ENCODE data around the gene IFI30. TPM values are rescaled to one million over a fixed set of nuclear protein-coding genes. Genes with fewer than 3 reads are reported as not detected.

The IFI30 gene
- total RNA-seq, result 10 to 100 TPM; 24.7 to 28.1 TPM

DNA sequence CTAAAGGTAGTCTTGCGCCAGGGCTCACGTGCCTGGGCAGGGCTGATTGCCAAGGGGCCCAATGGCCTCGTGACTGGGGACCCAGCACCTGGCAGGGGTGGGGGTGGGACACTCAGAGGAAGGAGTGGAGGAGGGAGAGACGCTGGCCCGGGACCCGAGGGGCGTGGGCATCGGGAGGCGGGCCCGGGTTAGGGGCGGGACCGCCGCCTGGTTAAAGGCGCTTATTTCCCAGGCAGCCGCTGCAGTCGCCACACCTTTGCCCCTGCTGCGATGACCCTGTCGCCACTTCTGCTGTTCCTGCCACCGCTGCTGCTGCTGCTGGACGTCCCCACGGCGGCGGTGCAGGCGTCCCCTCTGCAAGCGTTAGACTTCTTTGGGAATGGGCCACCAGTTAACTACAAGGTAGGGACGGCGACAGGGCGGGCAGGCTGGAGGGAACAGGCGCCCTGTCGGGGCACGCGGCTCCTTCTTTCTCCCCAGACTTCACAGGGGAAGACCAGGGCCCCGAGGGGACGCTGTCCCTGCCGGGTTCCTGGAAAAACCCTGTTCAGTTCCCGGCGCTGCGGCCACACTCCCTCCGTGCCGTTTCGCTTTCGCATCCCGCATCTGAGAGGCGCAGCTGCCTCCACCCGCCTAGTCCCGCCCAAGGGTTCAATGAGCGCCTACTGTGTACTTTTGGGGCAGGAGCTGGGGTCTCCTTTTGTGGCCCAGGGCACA is at the start of gene IFI30:
IFI30 (plus strand) TSS at position 242 of the 717 bp plus-strand sequence; CDS start at position 271, 29 bp downstream.
- Mint-ChIP-seq H3K9me3 (no peaks in the 10 kb centered on the region), H3K27me3 (no peaks in the 10 kb centered on the region), H3K4me1 (peaks cover 15% of the 10 kb centered on the region), H3K27ac (peak within 1 kb of the TSS; percentile 75), H3K4me3 (peak within 1 kb of the TSS; percentile 83), H3K36me3 (peaks cover 18% of the 10 kb centered on the region)
- DNase-seq, result peak; percentile 70

DNA sequence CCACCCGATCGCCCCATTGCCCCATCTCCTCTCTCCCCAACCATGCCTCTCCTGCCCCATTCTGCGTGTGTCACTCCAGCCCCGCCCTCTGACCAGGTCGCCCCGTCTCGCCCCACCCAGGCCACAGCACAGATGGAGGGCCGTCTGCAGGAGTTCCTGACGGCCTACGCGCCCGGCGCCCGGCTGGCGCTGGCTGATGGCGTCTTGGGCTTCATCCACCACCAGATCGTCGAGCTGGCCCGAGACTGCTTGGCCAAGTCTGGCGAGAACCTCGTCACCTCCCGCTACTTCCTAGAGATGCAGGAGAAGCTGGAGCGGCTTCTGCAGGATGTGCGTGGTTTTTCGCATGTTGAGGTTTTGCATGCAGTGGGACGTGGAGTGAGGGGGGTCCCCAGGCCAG is 49.8 kb upstream of the IFI30 start:
- Mint-ChIP-seq H3K9me3 (no peaks in the 10 kb centered on the region), H3K4me1 (peaks cover 15% of the 10 kb centered on the region), H3K27me3 (no peaks in the 10 kb centered on the region), H3K27ac (no peak overlapping the region), H3K36me3 (peaks cover 11% of the 10 kb centered on the region), H3K4me3 (no peak overlapping the region)
- DNase-seq, result no peak

DNA sequence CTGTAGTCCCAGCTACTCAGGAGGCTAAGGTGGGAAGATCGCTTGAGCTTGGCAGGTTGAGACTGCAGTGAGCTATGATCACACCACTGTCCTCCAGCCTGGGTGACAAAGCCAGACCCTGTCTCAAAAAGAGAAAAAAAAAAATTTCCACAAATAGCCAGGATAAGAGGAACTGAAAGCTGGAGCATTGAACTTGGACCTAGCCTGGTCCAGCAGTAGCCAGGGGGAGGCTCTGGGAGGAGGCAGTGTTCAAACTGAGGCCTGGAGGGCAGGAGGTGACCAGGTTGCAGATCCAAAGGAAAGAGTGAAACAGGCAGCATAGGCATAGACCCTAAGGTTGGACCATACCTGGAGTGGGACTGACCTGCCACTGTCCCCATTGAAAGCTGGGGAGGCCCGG is 47.5 kb upstream of the IFI30 start:
- Mint-ChIP-seq H3K9me3 (no peaks in the 10 kb centered on the region), H3K27me3 (no peaks in the 10 kb centered on the region), H3K27ac (no peak overlapping the region), H3K4me3 (no peak overlapping the region), H3K36me3 (peaks cover 17% of the 10 kb centered on the region), H3K4me1 (no peaks in the 10 kb centered on the region)
- no peak for DNase-seq

DNA sequence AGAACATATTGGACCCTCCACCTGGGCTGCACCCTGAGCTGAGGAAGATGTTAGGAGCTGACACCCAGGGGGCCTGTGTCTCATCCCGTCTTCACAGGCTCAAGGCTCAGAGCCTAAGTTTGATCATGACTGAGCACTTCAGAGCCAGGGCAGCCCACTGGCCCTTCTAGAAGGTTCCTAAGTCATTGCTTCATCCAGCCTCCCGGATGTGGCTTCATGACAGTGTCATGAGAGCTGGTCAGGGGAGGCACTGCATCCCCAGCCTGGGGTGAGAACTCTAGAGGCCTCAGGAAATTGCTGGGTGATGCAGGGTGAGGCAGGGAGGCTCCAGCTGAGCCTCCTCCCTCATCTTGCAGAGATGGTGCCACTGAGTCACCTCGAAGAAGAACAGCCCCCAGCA is 45.6 kb upstream of the IFI30 start:
- no peak for DNase-seq
- no peak overlapping the region for H3K27ac Mint-ChIP-seq
- no peaks in the 10 kb centered on the region for H3K9me3 Mint-ChIP-seq
- H3K27me3 Mint-ChIP-seq, result no peaks in the 10 kb centered on the region
- H3K4me1 Mint-ChIP-seq, result no peaks in the 10 kb centered on the region
- no peak overlapping the region for H3K4me3 Mint-ChIP-seq
- peaks cover 21% of the 10 kb centered on the region for H3K36me3 Mint-ChIP-seq

DNA sequence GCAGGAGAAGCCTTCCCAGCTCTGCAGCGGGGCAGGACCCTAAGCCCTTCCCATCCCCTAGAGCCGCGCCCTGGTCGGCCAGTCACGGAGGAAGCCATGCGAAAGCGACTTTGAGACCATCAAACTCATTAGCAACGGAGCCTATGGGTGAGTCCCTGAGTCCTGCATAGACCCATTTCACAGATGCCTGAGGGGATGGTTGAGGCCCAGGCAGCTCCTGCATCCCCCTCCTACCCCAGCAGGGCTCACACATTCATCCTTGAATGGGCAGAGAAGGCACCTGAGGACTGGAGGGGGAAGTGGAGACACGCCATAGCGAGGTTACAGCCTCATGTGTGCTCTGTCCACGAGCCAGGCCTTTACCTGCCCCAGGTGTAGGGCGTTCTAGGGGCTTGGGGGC is 44.8 kb upstream of the IFI30 start:
- no peaks in the 10 kb centered on the region for H3K9me3 Mint-ChIP-seq
- no peaks in the 10 kb centered on the region for H3K27me3 Mint-ChIP-seq
- no peak overlapping the region for H3K4me3 Mint-ChIP-seq
- H3K4me1 Mint-ChIP-seq, result no peaks in the 10 kb centered on the region
- DNase-seq, result no peak
- H3K36me3 Mint-ChIP-seq, result peaks cover 16% of the 10 kb centered on the region
- no peak overlapping the region for H3K27ac Mint-ChIP-seq

DNA sequence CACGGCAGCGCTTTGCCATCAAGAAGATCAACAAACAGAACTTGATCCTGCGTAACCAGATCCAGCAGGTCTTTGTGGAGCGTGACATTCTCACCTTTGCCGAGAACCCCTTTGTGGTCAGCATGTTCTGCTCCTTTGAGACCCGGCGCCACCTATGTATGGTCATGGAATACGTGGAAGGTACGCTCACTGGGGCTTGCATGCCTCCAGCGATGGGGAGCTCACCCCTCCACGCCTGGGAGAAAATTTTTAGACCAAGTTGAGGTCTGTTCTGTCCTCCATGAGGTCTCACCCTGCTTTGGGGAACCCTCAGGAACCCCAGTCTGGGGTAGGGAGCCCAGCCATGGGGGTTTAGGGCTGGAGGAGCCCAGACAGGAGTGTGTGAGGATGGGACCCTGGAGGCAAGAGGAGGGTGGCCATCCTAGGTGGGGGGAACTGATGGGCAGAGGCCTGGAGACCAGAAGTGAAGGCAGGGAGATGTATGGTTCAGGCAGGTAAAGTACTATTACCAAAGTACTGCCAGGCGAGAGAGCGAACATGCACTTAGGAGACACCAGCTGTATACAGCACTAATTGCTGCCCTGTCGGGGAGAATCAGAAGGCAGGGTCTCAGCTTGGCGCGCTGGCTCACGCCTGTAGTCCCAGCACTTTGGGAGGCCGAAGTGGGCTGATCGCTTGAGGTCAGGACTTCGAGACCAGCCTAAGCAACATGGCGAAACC is 42.9 kb upstream of the IFI30 start:
- Mint-ChIP-seq H3K27me3 (no peaks in the 10 kb centered on the region), H3K36me3 (peaks cover 16% of the 10 kb centered on the region), H3K4me1 (no peaks in the 10 kb centered on the region), H3K4me3 (no peak overlapping the region), H3K9me3 (no peaks in the 10 kb centered on the region), H3K27ac (peak overlapping the region; percentile 20)
- DNase-seq, result no peak

GRCh38 chr19:18131841-18132596 is 41.6 kb upstream of the IFI30 start:
- Mint-ChIP-seq H3K36me3 (peaks cover 12% of the 10 kb centered on the region), H3K27ac (no peak overlapping the region), H3K4me3 (no peak overlapping the region), H3K27me3 (no peaks in the 10 kb centered on the region), H3K4me1 (no peaks in the 10 kb centered on the region), H3K9me3 (no peaks in the 10 kb centered on the region)
- DNase-seq, result peak; percentile 28

GRCh38 chr19:18135712-18136584 is 37.7 kb upstream of the IFI30 start:
- no peak overlapping the region for H3K4me3 Mint-ChIP-seq
- DNase-seq, result no peak
- H3K9me3 Mint-ChIP-seq, result no peaks in the 10 kb centered on the region
- H3K36me3 Mint-ChIP-seq, result peaks cover 12% of the 10 kb centered on the region
- H3K4me1 Mint-ChIP-seq, result no peaks in the 10 kb centered on the region
- H3K27ac Mint-ChIP-seq, result no peak overlapping the region
- no peaks in the 10 kb centered on the region for H3K27me3 Mint-ChIP-seq

DNA sequence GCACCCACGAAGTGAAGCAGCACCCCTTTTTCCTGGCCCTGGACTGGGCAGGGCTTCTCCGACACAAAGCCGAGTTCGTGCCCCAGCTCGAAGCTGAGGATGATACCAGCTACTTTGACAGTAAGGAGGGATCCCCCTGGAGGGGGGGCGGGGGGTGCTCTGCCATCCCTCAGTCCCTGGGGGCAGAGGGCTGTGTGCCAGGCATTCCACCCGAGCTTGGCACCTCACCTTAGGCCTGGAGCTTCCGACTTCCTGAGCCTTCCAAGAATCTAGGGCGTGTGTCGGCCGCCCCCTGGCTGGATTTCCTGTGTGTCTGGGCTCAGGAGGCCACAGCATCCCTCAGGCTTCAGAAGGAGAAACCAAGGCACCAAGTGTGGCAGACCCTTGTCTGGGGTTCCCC is 36.4 kb upstream of the IFI30 start:
- Mint-ChIP-seq H3K27ac (no peak overlapping the region), H3K4me1 (no peaks in the 10 kb centered on the region), H3K36me3 (peaks cover 11% of the 10 kb centered on the region), H3K4me3 (no peak overlapping the region), H3K27me3 (no peaks in the 10 kb centered on the region), H3K9me3 (no peaks in the 10 kb centered on the region)
- no peak for DNase-seq

DNA sequence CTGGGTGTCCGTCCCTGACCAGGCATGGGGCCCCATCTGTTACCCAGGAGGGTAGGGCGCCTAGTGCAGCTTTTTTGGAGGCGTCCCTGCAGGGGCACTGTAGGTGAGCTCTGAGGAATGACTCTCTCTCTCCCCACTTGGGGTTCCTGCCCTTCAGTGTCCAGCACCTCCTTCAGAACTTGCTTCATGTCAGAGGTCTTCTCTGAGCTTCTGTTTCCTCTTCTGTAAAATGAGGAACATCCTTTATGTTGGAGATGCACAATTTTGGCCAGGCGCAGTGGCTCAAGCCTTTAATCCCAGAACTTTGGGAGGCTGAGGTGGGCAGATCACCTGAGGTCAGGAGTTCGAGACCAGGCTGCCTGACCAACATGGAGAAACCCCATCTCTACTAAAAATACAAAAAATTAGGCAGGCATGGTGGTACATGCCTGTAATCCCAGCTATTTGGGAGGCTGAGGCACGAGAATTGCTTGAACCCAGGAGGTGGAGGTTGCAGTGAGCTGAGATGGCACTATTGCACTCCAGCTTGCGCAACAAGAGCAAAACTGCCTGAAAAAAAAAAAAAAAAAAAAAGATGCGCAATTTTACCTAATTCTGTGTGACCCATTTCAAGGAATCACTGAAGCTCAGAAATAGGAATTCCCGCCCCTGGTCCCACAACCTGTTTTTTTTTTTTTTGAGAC is 35.8 kb upstream of the IFI30 start:
- Mint-ChIP-seq H3K4me1 (no peaks in the 10 kb centered on the region), H3K27ac (no peak overlapping the region), H3K4me3 (no peak overlapping the region), H3K9me3 (no peaks in the 10 kb centered on the region), H3K36me3 (peaks cover 11% of the 10 kb centered on the region), H3K27me3 (no peaks in the 10 kb centered on the region)
- DNase-seq, result no peak

DNA sequence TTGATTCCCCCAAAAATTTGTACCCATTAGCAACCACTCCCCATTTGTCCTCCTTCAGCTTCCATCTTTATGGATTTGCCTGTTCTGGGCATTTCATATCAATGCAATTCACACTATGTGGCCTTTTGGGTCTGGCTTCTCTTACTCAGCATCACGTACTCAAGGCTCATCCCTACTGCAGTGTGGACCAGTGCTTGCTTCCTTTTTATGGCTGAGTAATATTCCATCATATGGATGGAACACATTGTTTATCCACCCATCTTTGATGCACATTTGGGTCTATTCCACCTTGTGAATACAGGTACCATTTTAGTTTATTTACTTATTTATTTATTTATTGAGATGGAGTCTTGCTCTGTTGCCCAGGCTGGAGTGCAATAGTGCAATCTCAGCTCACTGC is 33.1 kb upstream of the IFI30 start:
- Mint-ChIP-seq H3K36me3 (peaks cover 16% of the 10 kb centered on the region), H3K4me1 (no peaks in the 10 kb centered on the region), H3K27ac (no peak overlapping the region), H3K4me3 (no peak overlapping the region), H3K9me3 (no peaks in the 10 kb centered on the region), H3K27me3 (no peaks in the 10 kb centered on the region)
- no peak for DNase-seq

DNA sequence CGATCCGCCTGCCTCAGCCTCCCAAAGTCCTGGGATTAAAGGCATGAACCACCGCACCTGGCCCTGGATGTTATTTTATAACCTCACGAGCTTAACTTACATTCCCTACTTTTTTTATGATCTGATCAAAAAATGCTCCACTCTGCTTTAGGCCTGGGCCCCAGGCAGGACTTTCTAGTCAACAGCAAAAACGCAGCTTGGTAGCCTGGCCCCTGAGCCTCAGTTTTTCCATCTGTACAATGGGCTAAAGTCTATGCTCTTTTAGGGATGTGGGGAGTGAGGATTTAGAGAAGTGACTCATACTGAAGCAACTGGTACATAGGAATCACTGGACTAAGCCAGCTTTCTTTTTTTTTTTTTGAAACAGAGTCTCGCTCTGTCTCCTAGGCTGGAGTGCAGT is 32.6 kb upstream of the IFI30 start:
- Mint-ChIP-seq H3K36me3 (peaks cover 18% of the 10 kb centered on the region), H3K27ac (no peak overlapping the region), H3K9me3 (no peaks in the 10 kb centered on the region), H3K4me3 (no peak overlapping the region), H3K4me1 (no peaks in the 10 kb centered on the region), H3K27me3 (no peaks in the 10 kb centered on the region)
- no peak for DNase-seq

- H3K9me3 Mint-ChIP-seq, result no peaks in the 10 kb centered on the region
- H3K36me3 Mint-ChIP-seq, result peaks cover 23% of the 10 kb centered on the region
- H3K4me3 Mint-ChIP-seq, result no peak overlapping the region
- H3K4me1 Mint-ChIP-seq, result no peaks in the 10 kb centered on the region
- H3K27me3 Mint-ChIP-seq, result no peaks in the 10 kb centered on the region
- DNase-seq, result no peak
- no peak overlapping the region for H3K27ac Mint-ChIP-seq
Observed at GRCh38 chr19:18143902-18144301, 29.7 kb upstream of the IFI30 start.

GRCh38 chr19:18144361-18144760 is 29.3 kb upstream of the IFI30 start:
- Mint-ChIP-seq H3K27me3 (no peaks in the 10 kb centered on the region), H3K36me3 (peaks cover 21% of the 10 kb centered on the region), H3K27ac (no peak overlapping the region), H3K4me1 (no peaks in the 10 kb centered on the region), H3K4me3 (no peak overlapping the region), H3K9me3 (no peaks in the 10 kb centered on the region)
- DNase-seq, result no peak
